Measurements from ENCODE around the gene RABGAP1L.
"Not testable (repeated sequence)": the region's sequence is repeated elsewhere in the genome, so short reads cannot be mapped to it uniquely, and the experiment has no call there.

The RABGAP1L gene

DNA sequence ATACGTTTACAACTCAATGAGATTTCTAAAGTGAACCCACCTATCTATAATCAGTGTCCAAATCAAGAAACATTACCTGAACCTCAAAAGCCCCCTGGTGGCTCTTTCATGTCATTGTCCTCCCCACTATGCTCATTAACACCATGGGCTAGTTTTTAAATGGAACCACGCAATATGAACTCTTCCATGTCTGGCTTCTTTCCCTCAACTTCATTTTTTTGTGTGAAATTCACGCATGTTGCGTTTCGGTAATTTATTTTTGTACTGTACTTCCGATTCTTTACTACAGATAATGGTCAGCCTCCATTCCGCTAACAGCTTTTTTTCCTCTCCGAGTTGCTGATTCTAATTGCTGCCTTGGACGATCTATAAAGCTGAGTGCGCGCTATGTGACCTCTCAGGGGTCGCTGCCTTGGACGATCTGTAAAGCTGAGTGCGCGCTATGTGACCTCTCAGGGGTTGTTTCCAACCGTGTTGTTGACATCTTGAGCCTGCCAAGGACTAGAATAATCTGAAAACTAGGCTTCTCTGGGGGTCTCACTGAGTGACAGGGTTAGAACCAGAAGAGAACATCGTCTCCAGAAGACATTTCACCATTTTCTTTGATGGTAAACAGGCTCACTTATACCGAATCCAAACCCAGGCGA, 839.4 kb downstream of the RABGAP1L start:
- peak; percentile 82 for DNase-seq (ENCODE audit: low spot score)

DNA sequence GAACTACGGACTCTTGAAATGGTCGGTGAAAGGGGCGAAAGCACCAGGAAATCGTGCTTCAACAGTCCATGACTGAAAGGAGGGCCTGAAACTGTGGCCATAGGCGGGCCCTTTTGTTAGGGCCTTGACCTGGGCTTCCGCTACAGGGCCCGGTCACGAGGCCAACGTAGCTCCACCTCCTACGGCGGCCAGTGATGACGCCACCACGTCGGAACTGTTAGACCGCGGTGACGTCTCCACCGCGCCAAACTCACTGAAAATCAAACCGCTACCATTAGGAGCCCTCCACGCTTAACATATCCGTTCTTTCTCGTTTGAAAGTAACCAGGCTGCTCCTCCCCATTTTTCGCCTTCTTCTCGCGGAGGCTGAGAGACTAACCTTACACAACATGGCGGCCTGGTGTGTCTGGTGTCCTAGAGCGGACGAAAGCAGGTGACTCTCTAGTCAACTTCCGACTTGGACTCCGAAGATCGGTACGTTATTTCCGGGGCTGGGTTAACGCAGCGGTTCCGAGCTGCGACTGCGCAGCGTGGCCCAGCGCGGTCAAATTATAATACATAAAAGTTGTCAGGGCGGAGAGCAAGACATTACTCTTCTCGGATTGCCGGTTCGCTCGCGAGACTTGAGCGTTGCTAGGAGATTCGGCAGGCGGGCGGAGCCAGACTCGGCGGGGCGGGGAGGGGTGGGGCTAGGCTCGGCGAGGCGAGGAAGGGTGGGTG, 840.1 kb downstream of the RABGAP1L start:
- peak; percentile 98 for DNase-seq (ENCODE audit: low spot score)

DNA sequence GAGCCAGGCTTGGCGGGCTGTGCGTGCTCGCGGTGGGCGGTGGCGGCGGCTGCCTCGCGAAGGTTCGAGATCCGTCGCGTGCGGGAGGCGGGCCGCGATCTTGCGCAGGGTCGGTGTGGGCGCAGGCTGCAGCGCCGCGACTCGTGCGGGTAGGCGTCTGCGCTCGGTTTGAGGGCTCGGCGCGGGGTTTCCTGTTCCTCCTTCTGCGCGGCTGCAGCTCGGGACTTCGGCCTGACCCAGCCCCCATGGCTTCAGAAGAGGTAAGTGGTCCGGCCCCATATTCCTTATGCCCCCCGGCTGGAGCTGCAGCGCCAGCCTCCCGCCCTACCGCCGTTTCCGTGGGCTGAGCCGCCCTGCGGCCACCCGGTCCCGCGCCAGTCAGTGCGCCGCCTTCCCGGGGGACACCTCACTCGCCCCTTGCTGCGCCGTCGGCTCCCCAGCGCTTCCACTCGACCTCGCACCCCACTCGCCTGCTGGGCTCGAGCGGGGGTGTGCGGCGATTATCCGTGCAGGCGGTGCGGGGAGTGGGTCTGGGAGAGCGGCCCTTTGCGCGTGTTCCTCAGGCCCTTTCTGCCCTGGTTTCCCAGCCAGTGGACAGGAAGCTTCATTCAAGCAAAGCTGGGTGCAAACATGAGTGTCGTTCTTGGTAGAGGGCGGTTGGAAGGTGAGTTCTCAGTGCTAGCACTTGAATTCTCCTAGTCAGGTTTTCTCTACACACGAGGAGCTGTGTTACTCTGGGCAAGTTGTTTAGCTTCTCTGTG, 840.8 kb downstream of the RABGAP1L start, which contains the start of gene CACYBP:
Gene CACYBP (plus strand): TSS at position 12 of the 761 bp plus-strand sequence. CDS start 234 bp downstream, at position 246.
- DNase-seq (ENCODE audit: low spot score), result peak; percentile 34

DNA sequence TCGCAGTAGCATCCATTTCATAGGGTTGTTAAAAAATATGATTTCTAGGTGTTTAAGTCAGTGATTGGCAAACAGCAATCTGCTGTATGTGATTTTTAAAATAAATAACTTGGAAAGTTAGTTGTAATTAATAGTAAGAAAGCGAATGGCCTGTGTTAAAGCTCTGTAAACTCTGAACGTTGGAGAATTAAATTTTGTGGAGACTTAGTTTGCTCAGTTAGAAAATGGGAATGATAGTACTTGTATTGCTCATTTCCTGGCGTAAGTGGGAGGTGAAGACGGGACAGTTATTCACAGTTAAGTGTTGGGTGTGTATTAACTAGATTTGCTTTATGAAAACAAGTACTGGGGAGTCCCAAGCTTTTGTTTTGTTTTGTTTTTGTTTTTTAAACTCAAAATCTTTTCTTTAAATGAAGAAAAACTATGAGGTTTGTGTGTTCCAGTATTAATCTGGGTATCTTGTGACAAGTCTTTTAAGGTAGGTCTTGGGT, 841.4 kb downstream of the RABGAP1L start:
- DNase-seq (ENCODE audit: low spot score), result peak; percentile 6

DNA sequence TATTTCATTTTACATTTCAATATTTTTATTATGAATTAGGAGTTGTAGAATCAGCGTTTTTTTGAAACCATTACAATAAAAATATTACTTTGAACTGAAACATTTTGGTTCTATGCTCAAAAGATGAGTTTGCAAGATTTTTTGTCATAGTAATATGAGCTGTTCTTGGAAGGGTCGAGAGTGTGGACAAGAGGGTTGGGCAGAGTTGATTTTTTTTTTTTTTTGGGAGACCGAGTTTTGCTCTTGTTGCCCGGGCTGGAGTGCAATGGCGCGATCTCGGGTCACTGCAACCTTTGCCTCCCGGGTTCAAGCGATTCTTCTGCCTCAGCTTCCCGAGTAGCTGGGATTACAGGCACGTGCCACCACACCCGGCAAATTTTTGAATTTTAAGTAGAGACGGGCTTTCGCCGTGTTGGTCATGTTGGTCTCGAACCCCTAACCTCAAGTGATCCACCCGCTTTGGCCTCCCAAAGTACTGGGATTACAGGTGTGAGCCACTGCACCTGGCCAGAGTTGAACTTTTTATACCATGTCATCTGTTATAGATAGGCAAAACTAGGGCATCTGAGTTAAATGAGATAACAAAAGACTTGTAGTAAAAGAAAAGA, 843.7 kb downstream of the RABGAP1L start:
- no peak for DNase-seq (ENCODE audit: low spot score)

DNA sequence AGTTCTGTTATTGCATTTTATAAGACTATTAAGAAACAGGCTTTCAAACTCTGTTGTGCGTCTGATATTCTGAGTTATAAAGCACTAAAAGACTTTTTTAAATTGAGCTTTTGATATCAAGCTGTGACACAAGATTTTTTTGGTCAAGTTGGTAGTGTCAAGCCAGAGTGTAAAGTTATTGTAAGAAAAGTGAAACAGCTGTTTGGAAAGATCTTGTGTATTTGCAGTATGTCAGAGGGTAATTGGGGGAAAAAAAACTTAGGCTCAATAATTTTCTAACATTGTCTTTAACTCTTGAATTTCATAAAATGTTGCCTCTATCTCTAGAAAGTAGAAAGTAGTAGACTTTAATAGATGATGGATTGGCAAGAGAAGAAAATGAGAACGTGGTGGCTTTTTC, 844.2 kb downstream of the RABGAP1L start:
- no peak for DNase-seq (ENCODE audit: low spot score)

DNA sequence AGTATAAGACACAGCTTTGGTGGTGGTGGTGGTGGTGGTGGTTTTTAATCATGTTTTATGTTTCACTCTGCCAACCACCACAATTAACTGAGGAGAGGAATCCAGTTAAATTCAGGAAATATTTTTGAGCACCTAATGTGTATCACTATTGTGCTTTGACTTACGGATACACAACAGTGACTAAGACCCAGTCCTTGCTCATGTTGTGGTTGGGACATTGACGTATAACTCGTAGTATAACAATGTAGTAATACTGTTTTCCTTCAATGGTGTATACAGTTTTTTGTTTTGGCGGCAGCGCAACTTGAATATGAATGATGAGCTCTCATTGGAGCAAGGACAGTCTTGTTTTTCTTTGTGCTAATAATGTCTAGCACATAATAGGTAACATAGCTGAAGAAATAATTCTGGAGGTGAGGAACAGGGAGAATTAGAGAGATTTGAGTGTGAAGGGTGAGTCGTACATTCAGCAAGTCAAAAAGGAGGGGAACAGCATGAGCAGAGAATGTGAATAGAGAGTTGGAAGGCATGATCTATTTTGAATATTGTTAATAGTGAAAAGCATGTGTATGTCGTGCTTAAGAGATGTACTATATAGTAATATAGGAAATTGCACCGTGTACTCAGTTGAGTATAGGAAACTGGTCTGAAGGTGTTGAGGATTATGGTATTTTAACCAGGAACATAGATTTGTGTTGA, 845.9 kb downstream of the RABGAP1L start:
- DNase-seq (ENCODE audit: low spot score), result no peak

DNA sequence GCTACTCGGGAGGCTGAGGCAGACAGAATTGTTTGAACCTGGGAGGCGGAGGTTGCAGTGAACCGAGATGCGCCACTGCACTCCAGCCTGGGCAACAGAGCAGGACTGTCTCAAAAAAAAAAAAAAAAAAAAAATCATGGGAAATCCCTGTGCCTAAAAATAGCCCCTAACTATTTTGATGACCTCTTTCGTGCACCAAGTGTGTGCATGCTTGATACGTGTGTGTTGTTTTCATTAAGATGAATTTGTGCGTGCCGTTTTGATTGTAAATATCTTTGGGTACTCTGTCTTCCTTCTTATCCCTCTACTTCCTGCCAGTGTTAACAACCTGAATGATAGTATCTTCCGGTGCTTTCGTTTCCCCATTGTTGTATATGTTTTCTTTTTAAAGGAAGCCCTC, 850.2 kb downstream of the RABGAP1L start:
- DNase-seq (ENCODE audit: low spot score), result no peak

DNA sequence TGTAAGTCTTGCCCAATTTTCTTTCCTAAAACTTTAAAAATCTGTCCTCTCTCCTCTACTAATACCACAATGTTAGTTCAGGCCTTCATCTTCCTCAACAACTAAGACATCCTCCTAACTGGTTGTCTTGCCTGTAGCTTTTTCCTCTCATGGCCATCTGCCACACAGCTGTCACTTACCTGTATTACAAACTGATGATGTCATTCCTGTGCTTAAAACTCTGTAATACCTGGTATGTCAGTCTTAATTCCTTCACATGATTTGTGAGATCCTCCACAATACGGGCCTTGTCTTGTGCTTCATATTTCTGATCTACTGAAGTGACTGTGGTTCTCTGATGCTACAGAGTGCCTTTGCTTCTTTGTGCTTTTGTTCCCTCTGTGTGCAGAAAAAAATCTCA, 854.1 kb downstream of the RABGAP1L start:
- DNase-seq (ENCODE audit: low spot score), result no peak

DNA sequence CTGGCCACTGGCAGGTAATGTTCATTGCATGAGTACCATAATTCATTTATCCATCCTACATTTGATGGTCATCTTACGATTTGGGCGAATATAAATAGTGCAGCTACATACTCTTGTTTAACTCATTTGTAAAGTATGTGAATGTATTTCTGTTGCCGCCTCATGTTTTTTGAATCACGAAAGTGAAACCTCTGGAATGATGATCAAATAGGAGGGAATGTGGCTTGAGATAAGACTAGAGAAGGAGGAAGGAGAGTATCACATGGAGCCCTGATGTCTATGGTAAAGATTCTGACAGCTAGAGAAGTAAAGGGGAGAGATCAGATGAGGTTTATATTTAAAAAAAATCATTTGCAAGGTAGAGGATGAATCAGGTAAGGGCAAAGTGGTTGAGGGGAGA, 855.9 kb downstream of the RABGAP1L start:
- DNase-seq (ENCODE audit: low spot score), result no peak

DNA sequence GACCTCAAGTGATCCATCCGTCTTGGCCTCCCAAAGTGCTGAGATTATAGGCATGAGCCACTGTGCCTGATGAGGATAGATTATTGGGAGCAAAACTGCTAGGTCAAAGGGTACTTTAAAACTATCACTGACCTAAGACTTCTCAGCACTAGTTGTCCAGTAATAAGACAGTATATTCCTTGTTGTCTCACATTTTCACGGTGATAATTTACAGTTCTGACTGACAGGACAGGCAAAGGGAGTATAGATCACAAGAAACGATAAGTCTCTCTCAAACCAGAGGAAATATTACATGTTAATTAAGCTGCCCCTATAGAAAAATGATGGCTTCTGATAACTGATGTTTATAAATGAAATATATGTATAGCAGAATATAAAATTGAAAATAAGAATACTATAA, 860.2 kb downstream of the RABGAP1L start:
- DNase-seq (ENCODE audit: low spot score), result no peak

DNA sequence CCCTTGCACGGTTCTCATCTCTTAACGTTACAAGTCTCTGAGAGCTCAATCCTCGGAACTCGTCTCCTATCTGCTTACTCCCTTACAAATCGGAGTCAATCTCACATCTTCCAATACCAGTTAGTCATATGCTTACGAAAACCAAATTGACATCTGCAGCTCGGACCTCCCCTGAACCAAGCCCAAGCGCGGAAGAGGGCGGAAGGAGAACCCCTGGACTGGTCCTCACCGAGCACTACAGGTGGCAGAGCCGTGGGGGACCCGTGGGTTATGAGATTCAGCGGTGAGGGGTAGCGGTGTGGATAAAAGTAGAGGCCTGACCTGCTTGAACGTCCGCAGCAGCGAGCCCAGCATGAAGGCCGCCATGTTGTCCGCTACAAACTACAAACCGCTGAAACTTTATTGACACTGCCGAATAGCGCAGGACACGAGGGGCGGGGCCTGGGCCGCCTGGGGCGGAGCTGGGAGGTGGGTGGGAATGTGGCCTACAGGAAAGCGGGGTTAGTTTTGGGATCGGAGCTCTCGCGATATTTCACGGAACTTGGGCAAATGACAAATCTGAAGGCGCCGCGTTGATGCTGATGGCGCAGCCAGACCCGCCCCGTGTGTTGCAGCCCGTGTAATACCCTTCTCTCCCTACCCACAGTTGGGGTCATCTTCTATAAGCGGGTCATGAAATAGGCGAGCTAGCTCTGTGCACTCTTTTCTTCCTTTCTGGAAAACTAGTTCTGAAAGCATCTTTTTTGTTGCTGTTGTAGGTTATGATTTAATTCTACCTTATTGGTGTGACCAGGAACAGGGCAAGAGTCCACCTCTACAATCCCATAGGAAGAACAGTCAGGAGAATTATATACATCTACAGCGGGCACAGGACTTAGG, 864.0 kb downstream of the RABGAP1L start, which contains the start of gene MRPS14:
Gene MRPS14 (minus strand): TSS at position 383 of the 879 bp plus-strand sequence. CDS start 17 bp downstream, at position 366.
- DNase-seq (ENCODE audit: low spot score), result peak; percentile 95

DNA sequence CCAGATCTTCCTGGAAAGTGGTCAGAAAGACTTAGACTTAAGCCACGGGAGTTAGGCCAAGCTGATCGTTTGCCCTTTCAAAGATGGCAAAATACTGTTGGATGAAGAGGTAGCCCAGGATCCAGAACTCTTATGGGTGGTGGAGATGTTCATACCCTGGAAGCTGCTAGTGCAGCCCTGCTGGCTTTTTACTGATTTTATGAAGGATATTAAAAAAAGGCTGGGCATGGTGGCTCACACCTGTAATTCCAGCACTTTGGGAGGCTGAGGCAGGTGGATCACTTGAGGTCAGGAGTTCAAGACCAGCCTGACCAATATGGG, 864.6 kb downstream of the RABGAP1L start:
- not testable (repeated sequence) for DNase-seq (ENCODE audit: low spot score)

DNA sequence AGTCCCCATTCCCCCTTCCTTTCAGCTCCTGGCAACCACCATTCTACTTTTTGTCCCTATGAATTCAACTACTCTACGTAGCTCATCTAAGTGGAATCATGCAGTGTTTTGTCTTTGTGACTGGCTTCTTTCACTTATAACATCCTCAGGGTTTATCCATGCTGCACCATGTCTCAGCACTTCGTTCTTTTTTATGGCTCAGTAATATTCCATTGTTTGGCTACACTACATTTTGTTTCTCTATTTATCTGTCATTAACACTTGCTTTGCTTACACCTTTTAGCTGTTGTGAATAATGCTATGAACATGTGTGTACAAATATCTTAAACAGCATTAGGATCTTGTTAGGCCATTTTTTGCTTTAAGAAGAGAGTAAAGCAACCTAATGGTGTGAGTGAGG, 865.5 kb downstream of the RABGAP1L start:
- DNase-seq (ENCODE audit: low spot score), result no peak

DNA sequence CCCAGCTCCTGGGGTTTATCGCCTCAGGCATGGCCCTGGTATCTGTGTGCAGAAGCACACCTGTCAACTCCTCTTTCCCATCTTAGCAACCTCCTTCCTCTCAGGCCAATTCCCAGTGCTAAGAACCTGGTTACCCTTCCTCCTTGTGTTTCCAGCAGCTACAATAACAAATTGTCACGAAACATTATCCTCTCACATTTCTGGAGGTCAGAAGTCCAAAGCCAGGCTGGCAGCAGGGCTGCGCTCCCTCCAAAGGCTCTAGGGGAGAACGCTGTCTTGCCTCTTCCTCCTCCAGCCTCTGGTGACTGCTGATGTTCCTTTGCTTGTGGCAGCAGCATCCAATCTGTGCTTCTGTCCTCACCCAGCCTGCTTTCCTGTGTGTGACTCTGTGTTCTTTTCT, 874.6 kb downstream of the RABGAP1L start:
- no peak for DNase-seq (ENCODE audit: low spot score)

DNA sequence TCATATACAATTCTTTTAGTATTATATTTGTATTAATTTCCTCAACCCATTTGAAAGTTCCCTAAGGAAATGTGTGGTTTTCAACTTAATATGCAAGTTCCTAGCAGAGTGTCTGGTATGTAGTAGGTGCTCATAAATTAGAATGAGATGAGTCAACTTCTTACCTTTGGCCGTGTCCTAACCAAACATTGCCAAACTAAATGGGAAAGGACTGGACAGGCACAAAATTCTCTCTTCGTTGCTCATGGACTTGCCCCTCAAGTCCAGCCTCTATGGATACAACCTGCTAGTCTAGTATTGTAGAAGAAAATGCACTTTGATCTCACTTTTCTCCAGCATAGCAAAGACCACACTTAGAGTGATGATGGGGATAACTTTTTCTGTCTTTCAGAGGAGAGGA, 875.5 kb downstream of the RABGAP1L start:
- DNase-seq (ENCODE audit: low spot score), result no peak

DNA sequence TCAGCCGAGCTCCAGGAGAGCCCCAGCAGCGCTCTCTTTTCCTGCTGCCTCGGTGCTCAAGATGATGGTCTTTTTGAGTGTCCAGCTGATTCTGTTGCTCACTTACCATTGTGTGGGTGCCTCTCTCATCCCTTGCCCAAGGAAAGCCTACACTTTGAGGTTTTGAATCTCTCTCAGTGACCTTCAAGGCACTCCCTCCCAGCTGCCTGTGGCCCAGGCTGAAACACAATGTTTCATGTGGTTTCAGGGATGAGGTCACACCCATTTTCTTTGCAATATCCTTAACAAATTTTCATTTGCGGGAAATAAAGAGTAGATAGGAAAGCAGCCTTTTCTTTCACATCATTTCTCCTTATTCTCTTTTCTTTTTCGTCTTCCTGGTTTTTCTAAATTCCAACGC, 876.5 kb downstream of the RABGAP1L start:
- peak; percentile 60 for DNase-seq (ENCODE audit: low spot score)

DNA sequence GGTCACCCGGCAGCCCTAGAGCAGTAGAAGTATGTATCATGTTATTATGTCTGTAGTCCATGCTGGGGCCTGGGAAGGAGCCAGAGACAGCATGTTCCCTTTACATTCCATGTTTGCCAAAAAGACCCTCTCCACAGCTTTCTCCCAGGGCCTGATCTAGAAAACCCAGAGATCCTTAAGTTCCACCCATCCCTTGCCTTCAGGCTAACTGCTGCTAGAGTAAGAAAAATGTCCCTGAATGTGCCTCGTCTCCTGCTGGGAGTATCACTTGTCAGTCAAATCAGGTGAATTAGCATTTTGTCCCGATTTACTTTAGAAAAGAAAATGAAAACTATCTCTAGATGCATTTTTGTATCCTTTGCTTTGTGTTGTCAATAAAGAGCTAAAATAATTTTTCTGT, 877.2 kb downstream of the RABGAP1L start:
- no peak for DNase-seq (ENCODE audit: low spot score)

DNA sequence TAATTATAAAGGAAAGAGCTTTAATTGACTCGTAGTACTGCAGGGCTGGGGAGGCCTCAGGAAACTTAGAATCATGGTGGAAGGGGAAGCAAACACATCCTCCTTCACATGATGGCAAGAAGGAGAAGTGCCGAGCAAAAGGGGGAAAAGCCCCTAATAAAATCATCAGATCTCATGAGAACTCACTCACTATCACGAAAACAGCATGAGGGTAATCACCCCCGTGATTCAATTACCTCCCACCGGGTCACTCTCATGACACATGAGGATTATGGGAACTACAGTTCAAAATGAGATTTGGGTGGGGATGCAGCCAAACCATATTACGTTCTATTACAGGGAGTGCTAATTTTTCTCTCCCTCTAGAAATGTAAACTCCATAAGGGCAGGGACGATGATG, 878.1 kb downstream of the RABGAP1L start:
- DNase-seq (ENCODE audit: low spot score), result no peak

DNA sequence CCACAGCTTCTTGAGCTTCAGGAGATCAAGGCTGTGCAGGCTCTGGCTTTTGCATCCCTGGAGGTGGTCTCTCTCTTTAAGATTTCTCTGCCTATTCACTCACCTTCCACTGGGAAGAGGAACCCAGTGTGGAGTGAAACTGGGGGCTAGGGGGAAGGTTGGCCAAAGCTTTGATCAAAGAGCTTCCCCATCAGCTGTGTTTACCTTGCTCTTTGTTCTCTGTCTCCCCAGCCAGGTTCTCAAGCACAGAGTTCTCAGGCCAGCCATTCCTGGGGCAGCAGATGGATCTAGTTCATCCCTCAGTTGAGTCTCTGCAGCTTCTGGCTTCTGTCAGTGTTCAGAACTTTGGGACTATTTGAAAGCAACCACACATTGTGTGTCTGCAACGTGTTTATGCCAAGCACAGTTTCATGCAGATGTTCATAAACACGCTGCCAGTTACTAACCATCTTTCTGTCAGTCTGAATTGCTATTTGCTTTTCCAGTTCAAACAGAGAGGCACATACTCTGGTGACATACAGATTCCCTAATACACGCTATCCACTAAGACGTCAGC, 881.1 kb downstream of the RABGAP1L start:
- DNase-seq (ENCODE audit: low spot score), result no peak

Measured in SW480 (cell line).